Middle frontal gyrus (tissue), 1 donor: Measurements from ENCODE around the gene PEDS1.
A peak's percentile ranks its signal among the peaks of the same experiment; 100 is the strongest.
"Not testable (repeated sequence)": the region's sequence is repeated elsewhere in the genome, so short reads cannot be mapped to it uniquely, and the experiment has no call there.

ENCODE experiments used
- DNase-seq: peaks from one replicate; pipeline ENCODE4 v3.0.0-alpha.2; 2015; ENCODE audit warnings: low spot score; ENCODE audit errors: extremely low spot score

The PEDS1 gene

DNA sequence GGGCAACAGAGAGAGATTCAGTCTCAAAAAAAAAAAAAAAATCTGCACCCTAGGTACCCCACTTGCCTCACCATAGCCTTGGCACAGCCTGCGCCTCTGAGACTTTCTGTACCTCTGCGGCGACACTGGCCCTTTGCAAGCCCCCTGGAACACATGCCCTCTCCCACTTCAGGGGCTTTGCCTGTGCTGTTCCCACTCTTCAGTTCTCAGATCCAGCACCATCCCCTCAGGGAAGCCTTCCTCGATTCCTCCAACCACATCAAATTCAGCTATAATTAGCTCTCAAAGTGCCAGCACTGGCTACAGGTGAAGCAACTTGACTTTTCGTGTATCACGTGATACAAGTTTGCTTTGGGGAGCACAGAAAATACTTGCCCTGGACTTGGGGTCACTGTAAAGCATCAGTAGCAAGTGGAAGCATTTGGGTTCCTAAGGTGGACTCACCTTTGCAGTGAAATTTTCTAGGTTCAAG lies 38.4 kb downstream of the PEDS1 start:
- DNase-seq: no peak

DNA sequence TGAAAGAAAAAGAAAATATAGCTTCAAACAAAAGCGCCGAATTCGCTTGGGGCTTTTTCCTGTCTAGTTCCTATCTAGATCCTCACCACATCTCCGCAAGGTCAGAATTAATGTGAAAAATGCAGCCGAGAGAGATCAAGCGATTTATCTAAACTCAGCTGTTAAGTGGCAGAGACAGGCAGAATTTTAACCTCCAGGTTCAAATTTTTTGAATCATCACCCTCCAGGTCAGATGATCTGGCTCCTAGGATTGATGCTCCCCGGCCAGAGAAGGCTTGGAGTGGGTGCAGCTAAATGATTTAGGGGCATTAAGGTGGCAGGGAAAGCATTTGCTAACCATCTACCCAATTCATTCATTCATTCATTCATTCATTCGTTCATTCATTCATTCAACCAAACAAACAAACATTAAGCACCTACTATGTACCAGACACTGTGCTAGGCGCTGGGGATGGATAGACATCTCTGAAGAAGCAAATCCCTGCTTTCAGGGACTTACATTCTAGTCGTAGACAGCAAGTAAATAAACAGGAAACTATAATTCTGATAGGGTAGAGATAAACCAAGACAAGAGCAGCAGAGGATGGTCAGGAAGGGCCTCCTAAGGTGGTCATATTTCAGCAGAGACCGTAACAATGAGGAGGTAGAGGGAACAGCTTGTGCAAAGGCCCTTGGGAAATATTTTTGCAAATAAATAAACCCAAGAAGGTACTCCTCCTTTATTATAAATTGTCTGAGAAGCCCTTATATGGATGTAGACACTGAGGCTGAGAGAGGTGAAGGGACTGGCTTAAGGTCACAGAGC lies 39.9 kb downstream of the PEDS1 start:
- DNase-seq: no peak

- DNase-seq: peak; percentile 61
Observed at GRCh38 chr20:50112512-50113419, 40.8 kb downstream of the PEDS1 start, which contains the start of gene UBE2V1. Gene UBE2V1, minus strand, starts transcription at chr20:50113150. Its CDS starts 22 bp downstream, at chr20:50113128.

GRCh38 chr20:50111829-50112495 lies 41.6 kb downstream of the PEDS1 start:
- DNase-seq: no peak

DNA sequence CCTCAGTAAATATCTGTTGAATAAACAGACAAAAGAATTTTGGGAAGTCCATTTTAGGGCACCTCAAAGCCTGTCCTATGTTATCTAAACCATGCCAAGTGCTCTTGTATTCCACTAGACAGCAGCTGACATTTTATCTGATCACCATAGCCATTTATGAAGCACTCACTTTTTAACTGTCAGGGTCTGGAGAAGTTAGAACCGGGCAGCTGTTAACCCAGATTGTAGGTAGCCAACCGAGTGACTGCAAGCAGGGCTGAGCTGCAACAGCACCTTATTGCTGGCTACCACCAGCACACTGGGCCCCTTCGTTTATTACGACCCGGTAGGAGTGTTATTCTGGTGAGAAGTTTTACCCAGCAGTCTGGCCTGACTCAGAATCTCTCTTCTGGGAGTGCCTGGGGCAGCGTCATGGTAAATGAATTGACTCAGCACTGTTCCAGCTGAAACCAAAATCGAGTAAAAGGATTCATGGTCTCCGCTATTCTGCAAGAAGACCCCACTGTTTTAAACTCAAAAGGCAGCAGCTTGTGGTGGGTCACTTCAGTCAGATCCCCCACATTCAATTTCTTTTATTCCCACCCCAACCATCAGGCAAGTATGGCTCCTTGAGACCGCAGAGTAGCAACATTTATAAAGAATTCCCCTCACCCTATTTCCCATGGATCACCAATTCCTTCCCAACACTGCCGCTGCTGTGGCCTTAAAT lies 42.2 kb downstream of the PEDS1 start:
- no peak for DNase-seq

DNA sequence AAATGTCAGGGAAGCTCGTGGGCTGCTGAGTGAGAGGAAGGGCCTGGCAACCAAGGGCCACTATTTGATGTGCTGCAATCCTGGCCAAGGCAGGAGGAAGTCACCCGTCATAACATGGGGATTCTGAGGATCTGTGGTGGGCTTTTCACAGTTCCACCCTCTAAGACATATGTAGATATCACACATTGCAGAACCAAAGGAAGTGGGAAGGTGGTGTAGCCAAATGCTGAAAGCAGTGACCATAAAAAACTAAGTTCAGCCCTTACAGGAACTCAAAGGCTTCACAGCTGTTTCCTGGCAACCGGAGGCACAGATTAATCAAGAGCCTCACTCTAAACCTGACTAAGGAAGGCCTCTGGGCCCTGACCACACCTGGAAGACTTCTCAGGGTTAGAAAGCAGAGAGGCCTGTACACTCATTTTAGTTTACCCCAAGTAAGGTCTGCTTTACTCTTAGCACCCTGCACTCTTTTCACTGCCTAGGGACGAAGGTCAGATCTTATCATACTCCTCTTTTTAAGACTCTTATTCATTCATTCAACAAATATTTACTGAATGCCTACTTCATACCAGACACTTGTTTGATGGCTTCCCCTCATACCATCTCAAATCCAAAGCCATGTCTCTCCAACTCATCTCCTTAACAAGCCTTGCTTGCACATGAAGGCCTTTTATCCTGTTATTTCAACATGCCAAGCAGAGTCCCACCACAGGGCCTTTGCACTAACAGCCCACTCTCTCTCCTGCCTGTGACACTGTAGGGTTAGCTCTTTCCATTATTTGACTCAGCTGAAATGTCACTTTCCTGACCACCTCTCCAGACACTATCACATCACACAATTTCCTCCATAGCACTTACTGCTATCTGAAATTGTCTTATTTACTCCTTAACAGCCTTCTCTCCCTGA lies 43.1 kb downstream of the PEDS1 start:
- no peak for DNase-seq

- DNase-seq: no peak
Observed at GRCh38 chr20:50108556-50109235, 44.8 kb downstream of the PEDS1 start.

DNA sequence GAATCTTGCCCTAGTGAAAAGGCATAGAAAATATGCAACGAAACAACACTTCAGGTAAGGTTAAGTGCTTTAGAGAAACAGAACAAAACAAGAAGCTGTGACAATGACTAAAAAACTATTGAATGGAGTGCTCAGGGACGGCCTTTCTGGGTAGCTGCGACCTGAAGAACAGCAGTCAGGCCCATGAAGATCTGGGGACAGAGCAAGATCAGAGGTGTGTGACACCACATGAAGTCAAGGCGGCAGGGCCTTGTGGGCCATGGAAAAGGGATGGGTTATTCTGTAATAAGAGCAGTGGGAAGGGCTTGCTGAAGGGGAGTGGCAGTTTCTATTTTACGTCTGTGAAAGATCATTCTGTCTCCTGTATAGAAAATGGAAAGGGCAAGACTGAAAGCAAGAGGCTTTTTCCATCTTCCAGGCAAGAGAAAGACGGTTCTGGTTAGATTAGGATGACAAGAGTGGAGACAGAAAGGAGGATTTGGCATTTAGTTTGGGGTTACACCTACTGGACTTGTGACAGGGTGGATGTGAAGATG lies 45.7 kb downstream of the PEDS1 start:
- no peak for DNase-seq

- DNase-seq: no peak
Observed at GRCh38 chr20:50107086-50107660, 46.4 kb downstream of the PEDS1 start.

- DNase-seq: not testable (repeated sequence)
Observed at GRCh38 chr20:50106669-50107068, 46.9 kb downstream of the PEDS1 start.
